ENCODE results near the gene CREB3L4.
A peak's percentile ranks its signal among the peaks of the same experiment; 100 is the strongest.
"Not testable (repeated sequence)": the region's sequence is repeated elsewhere in the genome, so short reads cannot be mapped to it uniquely, and the experiment has no call there.

Gene CREB3L4

DNA sequence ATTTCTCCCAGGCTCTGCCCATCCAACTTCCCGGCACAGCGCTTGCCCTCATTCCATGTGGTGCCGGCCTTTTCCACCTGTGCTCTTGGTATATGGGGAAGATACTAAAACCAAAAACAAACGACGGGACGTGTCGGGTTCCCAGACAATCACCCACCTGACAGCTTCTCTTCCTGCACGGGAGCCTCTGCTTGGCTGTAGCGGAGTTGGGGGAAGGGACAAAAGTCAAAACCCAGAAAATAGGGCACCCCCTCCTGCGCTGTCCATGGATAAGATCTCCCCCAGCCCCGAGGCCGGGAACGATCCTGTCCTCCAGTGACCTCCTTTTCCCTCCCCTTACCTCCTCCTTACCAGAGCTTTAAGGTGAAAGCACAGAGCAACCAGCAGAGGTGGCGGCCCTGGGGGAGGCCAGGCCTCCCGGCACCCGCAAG, 9.1 kb downstream of the CREB3L4 start:
- Mint-ChIP-seq H3K36me3 (ENCODE audit: low read depth) (peaks cover 76% of the 10 kb centered on the region), H3K9me3 (no peaks in the 10 kb centered on the region), H3K4me1 (ENCODE audit: low read depth) (peaks cover 71% of the 10 kb centered on the region), H3K27ac (peak overlapping the region; percentile 95), H3K4me3 (peak overlapping the region; percentile 98), H3K27me3 (no peaks in the 10 kb centered on the region)
- intact Hi-C loops (cut with micrococcal nuclease) = loop anchor here (1.0 kb wide), 1 partner anchor 10 kb away; the partner anchor contains the start of gene CREB3L4

DNA sequence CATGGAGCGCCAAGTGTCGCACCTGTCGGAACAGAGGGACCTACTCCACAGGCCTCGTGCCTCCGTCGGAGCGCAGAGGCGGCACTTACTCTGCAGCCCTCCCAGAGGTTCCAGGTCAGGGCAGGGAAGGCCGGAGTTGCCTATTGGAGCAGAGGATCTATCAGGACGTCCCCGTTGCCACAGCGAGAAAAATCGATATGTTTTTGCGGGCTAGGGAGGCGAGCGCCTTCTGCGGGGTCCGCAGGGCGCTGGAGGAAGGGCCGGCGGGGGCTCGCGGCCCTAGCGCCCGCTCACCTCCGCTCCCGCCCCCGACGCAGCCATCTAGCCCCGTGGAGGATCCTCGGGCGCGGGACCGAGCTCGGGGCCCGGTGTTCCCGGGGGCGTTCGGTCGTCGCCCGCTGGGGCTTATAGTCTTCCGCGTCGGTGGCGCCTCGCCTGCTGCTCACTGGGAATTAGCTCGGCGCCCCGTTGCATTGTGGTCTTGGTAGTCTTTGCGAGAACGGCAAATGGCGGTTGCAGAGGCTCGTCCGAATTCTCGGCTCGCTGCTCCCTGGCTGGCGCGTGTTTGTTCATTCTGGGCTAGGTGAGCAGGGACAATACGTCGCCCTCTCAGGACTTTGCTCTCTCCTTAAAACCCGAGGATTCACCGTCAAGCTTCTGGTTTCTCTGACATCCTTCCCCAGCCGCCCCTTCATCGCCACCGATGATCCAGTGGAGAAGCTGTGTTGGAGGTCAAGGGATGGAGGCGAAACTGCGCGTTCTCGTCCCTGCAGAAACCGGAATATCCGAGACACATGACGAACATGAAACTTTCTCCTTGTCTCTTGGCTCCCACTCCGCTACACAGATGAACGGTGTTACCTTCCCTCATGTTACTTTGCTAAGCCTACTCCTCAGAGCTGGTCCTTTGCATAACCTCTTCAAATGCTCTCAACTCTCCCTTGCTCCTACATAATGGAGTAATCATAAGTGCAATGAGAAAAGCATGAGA, 9.8 kb downstream of the CREB3L4 start, which contains the start of gene JTB:
Gene JTB, minus strand, starts transcription at position 425 of the 991 bp plus-strand sequence. Its CDS starts 422 bp downstream, at position 3.
- Mint-ChIP-seq H3K27ac (peak within 1 kb of the TSS; percentile 95), H3K9me3 (no peaks in the 10 kb centered on the region), H3K4me3 (peak within 1 kb of the TSS; percentile 98), H3K27me3 (no peaks in the 10 kb centered on the region), H3K36me3 (ENCODE audit: low read depth) (peaks cover 84% of the 10 kb centered on the region), H3K4me1 (ENCODE audit: low read depth) (peaks cover 71% of the 10 kb centered on the region)
- intact Hi-C loops (cut with micrococcal nuclease) = loop anchor here (1.0 kb wide), 1 partner anchor 10 kb away; the partner anchor contains the start of gene CREB3L4

DNA sequence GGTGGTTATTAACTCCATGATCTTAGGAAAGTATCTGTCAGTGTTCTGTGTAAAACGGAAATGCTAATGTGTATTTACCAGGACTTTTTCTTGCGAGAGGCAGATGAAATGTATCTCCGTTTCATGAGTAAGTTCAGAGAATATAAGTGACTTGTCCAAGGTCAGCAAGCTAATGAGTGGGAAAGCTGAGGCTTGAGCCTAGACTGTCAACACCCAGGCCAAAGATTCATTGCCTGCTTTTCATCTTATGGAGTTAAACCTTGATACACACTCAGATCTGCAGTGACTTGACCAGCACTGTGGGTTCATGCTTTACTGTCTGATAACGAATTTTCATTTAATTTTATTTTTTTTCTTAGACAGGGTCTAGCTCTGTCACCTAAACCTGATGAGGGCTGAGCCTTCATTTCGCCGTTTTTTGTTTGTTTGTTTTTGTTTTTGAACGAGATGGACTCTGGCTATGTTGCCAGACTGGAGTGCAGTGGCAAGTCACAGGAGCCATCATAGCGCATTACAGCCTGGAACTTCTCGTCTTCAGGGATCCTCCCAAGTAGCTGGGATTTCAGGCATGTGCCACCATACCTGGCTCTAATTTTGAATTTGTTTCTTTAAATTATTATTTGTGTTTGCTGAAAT, 10.7 kb downstream of the CREB3L4 start:
- Mint-ChIP-seq H3K4me3 (peak overlapping the region; percentile 98), H3K27me3 (no peaks in the 10 kb centered on the region), H3K4me1 (ENCODE audit: low read depth) (peaks cover 70% of the 10 kb centered on the region), H3K9me3 (no peaks in the 10 kb centered on the region), H3K36me3 (ENCODE audit: low read depth) (peaks cover 84% of the 10 kb centered on the region), H3K27ac (peak overlapping the region; percentile 95)
- intact Hi-C loops (cut with micrococcal nuclease) = no loop called here

DNA sequence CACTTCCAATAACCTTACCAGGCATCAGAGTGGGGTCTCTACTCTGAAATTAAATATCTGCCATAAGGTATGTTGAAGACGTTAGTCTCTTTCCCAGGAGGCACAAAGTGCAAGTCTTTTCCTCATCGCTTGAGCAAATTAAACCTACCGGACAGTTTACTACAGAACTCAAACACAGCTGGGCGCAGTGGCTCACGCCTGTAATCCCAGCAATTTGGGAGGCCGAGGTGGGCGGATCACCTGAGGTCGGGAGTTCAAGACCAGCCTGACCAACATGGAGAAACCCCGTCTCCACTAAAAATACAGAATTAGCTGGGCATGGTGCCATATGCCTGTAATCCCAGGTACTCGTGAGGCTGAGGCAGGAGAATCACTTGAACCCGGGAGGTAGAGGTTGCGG, 11.4 kb downstream of the CREB3L4 start:
- intact Hi-C loops (cut with micrococcal nuclease) = not testable (repeated sequence)

DNA sequence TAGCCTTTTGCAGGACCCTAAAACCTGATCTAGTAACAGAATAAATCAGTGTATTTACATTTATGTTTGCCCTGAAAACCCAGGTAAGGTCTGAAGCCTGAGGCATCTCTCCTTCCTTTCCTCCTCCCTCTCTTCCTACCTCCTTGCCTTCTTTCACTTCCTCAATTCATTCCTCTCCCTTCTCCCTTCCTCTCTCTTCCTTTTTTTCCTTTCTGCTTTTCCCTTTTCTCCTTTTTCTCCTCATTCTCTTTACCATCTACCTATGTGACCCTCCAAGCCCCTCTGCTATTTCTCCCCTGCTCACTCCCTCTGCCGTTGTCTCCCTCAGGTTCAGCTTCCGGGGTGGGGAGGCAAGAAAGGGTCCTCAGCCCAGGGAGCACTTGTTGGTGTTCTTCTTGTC, 14.0 kb downstream of the CREB3L4 start:
- Mint-ChIP-seq H3K36me3 (ENCODE audit: low read depth) (peaks cover 54% of the 10 kb centered on the region), H3K4me1 (ENCODE audit: low read depth) (peaks cover 69% of the 10 kb centered on the region)
- H3K4me3 Mint-ChIP-seq; H3K9me3 Mint-ChIP-seq; intact Hi-C loops (cut with micrococcal nuclease); H3K27ac Mint-ChIP-seq; H3K27me3 Mint-ChIP-seq: not testable (repeated sequence)

More for the DNA sequence above, 11.4 kb downstream of the CREB3L4 start:
- peak overlapping the region; percentile 95 for H3K27ac Mint-ChIP-seq
- peaks cover 71% of the 10 kb centered on the region for H3K4me1 Mint-ChIP-seq (ENCODE audit: low read depth)
- peaks cover 80% of the 10 kb centered on the region for H3K36me3 Mint-ChIP-seq (ENCODE audit: low read depth)
- not testable (repeated sequence) for H3K9me3 Mint-ChIP-seq, H3K4me3 Mint-ChIP-seq, H3K27me3 Mint-ChIP-seq

DNA sequence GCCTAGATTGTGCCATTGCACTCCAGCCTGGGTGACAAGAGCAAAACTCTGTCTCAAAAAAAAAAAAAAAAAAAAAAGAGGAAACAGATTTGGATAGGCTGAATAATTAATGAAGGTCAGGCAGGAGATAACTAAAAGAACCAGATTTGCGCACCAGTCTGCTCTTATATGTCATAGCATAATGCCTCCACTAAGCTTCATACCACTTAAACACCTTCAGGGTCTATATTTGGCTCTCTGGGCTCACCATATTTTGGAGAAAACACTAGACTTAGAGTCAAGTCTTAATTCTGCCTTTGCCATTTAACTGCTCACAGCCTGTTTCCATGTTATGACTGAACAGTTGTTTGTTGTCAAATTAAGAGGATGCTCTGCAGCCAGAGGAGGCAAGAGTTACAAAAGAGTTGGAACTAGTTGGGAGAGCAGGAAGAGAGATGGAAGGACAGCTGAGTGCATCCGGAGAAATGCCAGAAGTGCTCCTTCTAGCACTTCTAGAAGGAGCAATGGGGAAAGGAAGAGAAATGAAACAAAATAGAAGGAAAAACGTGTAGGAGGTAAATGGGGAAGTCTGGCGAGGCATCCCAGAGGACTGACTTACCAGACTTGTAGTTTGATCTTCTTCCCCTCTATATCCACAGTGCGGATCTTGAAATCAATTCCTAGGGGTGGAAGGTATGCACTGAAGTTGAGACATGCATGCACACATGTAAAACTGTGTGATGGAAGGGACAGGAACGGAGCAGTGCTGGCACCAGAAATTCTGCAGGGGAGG, 16.6 kb downstream of the CREB3L4 start:
- peak overlapping the region; percentile 48 for H3K27ac Mint-ChIP-seq
- no peaks in the 10 kb centered on the region for H3K9me3 Mint-ChIP-seq
- H3K27me3 Mint-ChIP-seq = no peaks in the 10 kb centered on the region
- intact Hi-C loops (cut with micrococcal nuclease) = no loop called here
- peaks cover 34% of the 10 kb centered on the region for H3K36me3 Mint-ChIP-seq (ENCODE audit: low read depth)
- peak overlapping the region; percentile 41 for H3K4me3 Mint-ChIP-seq
- peaks cover 58% of the 10 kb centered on the region for H3K4me1 Mint-ChIP-seq (ENCODE audit: low read depth)

DNA sequence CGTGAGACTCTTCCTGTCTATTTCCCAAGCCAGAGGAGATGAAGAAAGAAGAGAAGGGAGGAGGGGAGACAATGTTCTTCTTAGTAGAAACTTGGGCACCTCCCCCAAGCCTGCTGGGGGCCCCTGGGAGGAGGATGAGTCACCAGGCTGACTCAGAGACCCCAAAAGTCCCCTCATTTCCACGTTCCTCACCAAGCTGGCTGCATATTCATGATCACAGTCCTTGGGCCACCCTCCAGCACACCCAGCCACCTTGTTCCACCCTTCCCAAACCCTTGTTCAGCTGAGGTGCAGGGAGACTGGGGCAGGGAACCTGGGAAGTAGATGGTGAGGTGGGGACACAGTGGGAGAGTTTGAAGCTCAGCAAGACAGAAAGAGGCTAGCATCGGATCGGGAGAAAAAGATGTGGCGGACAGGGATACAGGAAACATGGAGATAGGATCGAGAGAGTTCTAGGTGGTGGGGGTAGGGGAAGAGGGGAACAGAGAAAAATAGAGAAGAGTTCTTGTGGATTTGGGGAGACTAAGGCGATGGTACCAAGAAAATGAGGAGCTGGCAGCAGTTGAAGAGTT, 17.7 kb downstream of the CREB3L4 start:
- Mint-ChIP-seq H3K9me3 (no peaks in the 10 kb centered on the region), H3K36me3 (ENCODE audit: low read depth) (peaks cover 27% of the 10 kb centered on the region), H3K27ac (peak overlapping the region; percentile 61), H3K4me1 (ENCODE audit: low read depth) (peaks cover 65% of the 10 kb centered on the region), H3K4me3 (peak overlapping the region; percentile 86), H3K27me3 (no peaks in the 10 kb centered on the region)
- intact Hi-C loops (cut with micrococcal nuclease) = loop anchor here (5.0 kb wide), 1 partner anchor 63 kb away; the partner anchor contains the start of gene GATAD2B

DNA sequence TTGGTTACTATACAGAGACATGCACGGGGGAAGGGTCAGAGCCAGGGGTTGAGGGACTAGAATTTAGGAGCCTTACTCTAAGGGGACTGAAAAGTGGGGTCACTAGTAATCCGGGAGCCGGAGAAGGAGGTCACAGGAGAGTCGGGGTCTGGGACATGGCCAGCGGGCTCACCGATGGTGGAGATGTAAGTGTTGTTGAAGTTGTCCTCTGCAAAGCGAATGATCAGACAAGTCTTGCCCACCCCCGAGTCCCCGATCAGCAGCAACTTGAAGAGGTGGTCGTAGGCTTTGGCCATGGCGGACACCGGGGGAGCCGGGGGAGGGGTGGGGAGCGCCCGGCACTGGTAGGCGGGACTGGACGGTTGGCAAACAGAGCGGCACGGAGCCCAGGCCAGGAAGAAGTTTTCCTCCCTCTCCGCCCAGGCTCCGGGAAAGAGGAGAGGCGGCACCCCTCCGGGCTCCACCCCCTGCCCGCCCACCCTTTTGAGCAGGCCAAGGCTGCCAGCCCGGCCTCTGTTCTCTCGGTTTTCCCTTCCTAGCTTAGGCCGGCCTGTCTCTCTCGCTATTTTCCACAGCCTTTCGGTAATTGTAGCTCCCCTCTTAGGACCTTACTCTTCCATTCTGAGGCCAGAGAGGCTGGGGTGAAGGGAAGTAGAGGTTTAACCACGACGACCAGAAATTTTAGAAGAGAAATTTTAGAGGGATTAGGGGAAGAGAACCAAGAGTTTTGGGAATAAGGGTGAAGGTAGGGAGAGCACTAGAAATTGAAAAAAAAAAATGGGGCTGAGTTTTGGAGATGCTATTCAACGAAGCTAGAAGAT, 18.4 kb downstream of the CREB3L4 start, which contains the start of gene RAB13:
Gene RAB13, minus strand, starts transcription at position 399 of the 821 bp plus-strand sequence. Its CDS starts 103 bp downstream, at position 296.
- Mint-ChIP-seq H3K4me3 (peak within 1 kb of the TSS; percentile 86), H3K27me3 (no peaks in the 10 kb centered on the region), H3K9me3 (no peaks in the 10 kb centered on the region), H3K36me3 (ENCODE audit: low read depth) (peaks cover 30% of the 10 kb centered on the region), H3K27ac (peak within 1 kb of the TSS; percentile 61), H3K4me1 (ENCODE audit: low read depth) (peaks cover 68% of the 10 kb centered on the region)
- intact Hi-C loops (cut with micrococcal nuclease) = loop anchor here (1.0 to 5.0 kb wide), 4 partner anchors 41 to 189 kb away; partner anchors contain the start of gene GATAD2B

DNA sequence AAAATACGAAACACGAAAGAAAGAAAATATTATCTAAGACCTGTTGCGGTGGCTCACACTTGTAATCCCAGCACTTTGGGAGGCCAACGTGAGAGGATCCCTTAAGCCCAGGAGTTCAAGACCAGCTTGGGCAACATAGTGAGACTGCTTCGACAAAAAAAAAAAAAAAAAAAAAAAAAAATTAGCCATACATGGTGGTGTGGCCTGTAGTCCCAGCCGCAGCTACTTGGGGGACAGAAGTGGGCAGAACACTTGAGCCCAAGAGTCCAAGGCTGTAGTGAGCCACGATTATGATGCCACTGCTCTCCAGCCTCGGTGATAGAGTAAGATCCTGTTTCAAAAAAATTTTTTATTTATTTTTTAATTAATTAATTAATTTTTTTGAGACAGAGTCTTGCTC, 19.9 kb downstream of the CREB3L4 start:
- Mint-ChIP-seq H3K4me1 (ENCODE audit: low read depth) (peaks cover 64% of the 10 kb centered on the region), H3K9me3 (no peaks in the 10 kb centered on the region), H3K36me3 (ENCODE audit: low read depth) (peaks cover 33% of the 10 kb centered on the region), H3K27me3 (no peaks in the 10 kb centered on the region), H3K4me3 (no peak overlapping the region), H3K27ac (peak overlapping the region; percentile 61)
- intact Hi-C loops (cut with micrococcal nuclease) = loop anchor here (2.0 to 5.0 kb wide), 3 partner anchors 43 to 191 kb away; partner anchors contain the start of gene GATAD2B

DNA sequence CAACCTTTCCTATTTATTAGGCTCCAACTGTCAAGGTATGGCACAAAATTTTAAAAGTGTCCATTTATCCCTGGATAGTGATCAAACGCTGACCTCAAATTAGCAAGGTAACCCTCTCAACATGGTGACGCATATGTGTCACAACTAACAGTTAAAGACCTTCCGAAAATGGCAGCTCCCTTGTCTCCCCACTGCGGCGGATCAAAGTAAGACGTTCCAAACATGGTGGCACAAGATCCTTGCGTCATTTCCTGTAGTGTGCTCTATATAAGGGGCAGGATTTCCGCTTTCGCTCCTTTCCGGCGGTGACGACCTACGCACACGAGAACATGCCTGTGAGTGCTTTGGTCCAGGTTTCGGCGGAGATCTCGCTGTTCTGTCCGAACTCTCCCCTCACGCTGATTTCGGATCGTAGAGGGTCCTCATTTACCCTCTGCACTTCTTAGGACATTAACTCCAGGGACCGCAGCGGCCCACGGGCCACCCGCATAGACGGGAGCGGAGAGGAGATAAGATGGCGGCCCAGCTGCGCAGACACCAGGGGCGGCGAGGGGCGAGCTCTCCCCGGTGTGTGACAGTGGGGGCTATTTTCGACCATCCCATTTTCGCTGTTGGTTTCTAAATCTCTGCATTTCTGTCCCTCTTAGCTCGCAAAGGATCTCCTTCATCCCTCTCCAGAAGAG, 22.9 kb downstream of the CREB3L4 start, which contains the start of gene RPS27:
Gene RPS27, plus strand, starts transcription at position 295 of the 683 bp plus-strand sequence. Its CDS starts 35 bp downstream, at position 330.
- peak within 1 kb of the TSS; percentile 98 for H3K27ac Mint-ChIP-seq
- intact Hi-C loops (cut with micrococcal nuclease) = loop anchor here (2.0 to 5.0 kb wide), 2 partner anchors 192 to 320 kb away; partner anchors contain the start of gene ILF2
- H3K9me3 Mint-ChIP-seq = no peaks in the 10 kb centered on the region
- no peaks in the 10 kb centered on the region for H3K27me3 Mint-ChIP-seq
- peaks cover 51% of the 10 kb centered on the region for H3K36me3 Mint-ChIP-seq (ENCODE audit: low read depth)
- H3K4me1 Mint-ChIP-seq (ENCODE audit: low read depth) = peaks cover 52% of the 10 kb centered on the region
- H3K4me3 Mint-ChIP-seq = peak within 1 kb of the TSS; percentile 91

DNA sequence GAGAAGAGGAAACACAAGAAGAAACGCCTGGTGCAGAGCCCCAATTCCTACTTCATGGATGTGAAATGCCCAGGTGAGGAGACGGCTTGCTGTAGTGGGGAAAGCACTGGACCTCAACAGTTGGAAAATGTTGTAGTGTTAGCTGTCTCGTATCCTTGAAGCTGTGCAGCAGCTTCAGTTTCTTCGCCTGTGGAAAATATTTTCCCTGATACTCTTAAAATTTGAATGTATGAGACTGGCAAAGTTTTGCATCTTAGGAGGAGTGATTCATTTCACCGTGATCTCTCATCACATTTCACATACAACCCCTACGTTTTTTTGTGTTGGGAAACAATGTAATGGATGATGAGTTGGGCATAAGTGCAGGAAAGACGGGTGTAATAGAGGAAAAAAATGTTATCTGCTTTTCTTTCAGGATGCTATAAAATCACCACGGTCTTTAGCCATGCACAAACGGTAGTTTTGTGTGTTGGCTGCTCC, 23.5 kb downstream of the CREB3L4 start:
- H3K4me1 Mint-ChIP-seq (ENCODE audit: low read depth) = peaks cover 48% of the 10 kb centered on the region
- intact Hi-C loops (cut with micrococcal nuclease) = loop anchor here (2.0 to 5.0 kb wide), 2 partner anchors 191 to 320 kb away; partner anchors contain the start of gene ILF2
- H3K27me3 Mint-ChIP-seq = no peaks in the 10 kb centered on the region
- H3K4me3 Mint-ChIP-seq = peak overlapping the region; percentile 91
- H3K9me3 Mint-ChIP-seq = no peaks in the 10 kb centered on the region
- peaks cover 56% of the 10 kb centered on the region for H3K36me3 Mint-ChIP-seq (ENCODE audit: low read depth)
- H3K27ac Mint-ChIP-seq = peak overlapping the region; percentile 98

Measured in dendritic cell treated with granulocyte-macrophage colony-stimulating factor and Interleukin-4, amounts not matched to agents 40 ng/mL and 50 ng/mL, for 4 days (primary cell).